HepG2 (cell line): Measurements from ENCODE around the gene VEPH1. TPM values are rescaled to one million over a fixed set of nuclear protein-coding genes. Genes with fewer than 3 reads are reported as not detected.

Source experiments
- ATAC-seq: fragments of 200-7000 bp; cut with Tn5 transposase; 3 replicates; pipeline ENCODE4 v1.9.1; 2020; ENCODE audit warnings: mild to moderate bottlenecking, moderate library complexity
- BruUV-seq: library from RNA; stranded (reverse); fragments of 400-500 nt; replicated peaks from 2 replicates; lab custom pipeline; 2021; lab: Mats Ljungman, UMichigan
- CTCF ChIA-PET: fragments of 300-600 bp; formaldehyde crosslinking; extraction: SDS; loops from one replicate; lab custom pipeline; 2021; ENCODE audit warnings: low total read pairs, inconsistent platforms, low intra/inter-chr PET ratio; lab: Yijun Ruan, JAX
- POLR2A ChIA-PET: fragments of 350-600 bp; sonication (Branson Sonifier 250); formaldehyde crosslinking; loops from one replicate; lab custom pipeline; 2020; ENCODE audit warnings: antibody characterized with exemption, inconsistent platforms; lab: Yijun Ruan, JAX
- DNase-seq: peaks from one replicate; pipeline ENCODE4 v3.0.0-alpha.2; 2015; ENCODE audit warnings: low spot score
- FAIRE-seq: peaks from 3 replicates; lab custom pipeline; 2011; peaks lifted over from hg19 to GRCh38; lab: Jason Lieb, UNC
- H2AFZ ChIP-seq: one replicate; pipeline ENCODE4 v1.6.1; 2011; ENCODE audit warnings: low read length, inconsistent platforms
- H3K27ac ChIP-seq: fragments of 300-600 bp; 3 replicates; pipeline ENCODE4 v1.8.0; 2011; ENCODE audit warnings: mixed run types, mild to moderate bottlenecking, mixed read lengths, low read length, inconsistent platforms; ENCODE audit not compliant: insufficient read depth; ENCODE audit errors: extremely low read length
- H3K27me3 ChIP-seq, 2 experiments: fragments of 200-600 bp in 1 of 2; 2 replicates in 1 of 2; 3 replicates in 1 of 2; pipeline versions ENCODE4 v1.6.0 to v1.8.0; 2011; ENCODE audit warnings: low read length in 2 of 2, mild to moderate bottlenecking in 2 of 2, moderate library complexity in 2 of 2, inconsistent platforms in 1 of 2; ENCODE audit not compliant: insufficient read depth in 2 of 2, control insufficient read depth in 1 of 2
- H3K36me3 ChIP-seq, 2 experiments: fragments of 200-600 bp in 1 of 2; replicated peaks in 1 of 2; 2 replicates in 1 of 2; 3 replicates in 1 of 2; pipeline versions ENCODE4 v1.5.1 to v1.8.0; 2011; ENCODE audit warnings: low read length in 2 of 2, inconsistent platforms in 1 of 2; ENCODE audit not compliant: insufficient read depth in 2 of 2, control insufficient read depth in 1 of 2
- H3K4me1 ChIP-seq: 2 replicates; pipeline ENCODE4 v1.5.1; 2012; ENCODE audit warnings: low read length, inconsistent platforms; ENCODE audit not compliant: insufficient read depth
- H3K4me2 ChIP-seq: 2 replicates; pipeline ENCODE4 v1.6.0; 2011; ENCODE audit warnings: low read depth, low read length, inconsistent platforms
- H3K4me3 ChIP-seq, 3 experiments: fragments of 200-600 bp in 1 of 3; sonication (generic), shearing (Covaris generic) in 1 of 3; replicated peaks in 1 of 3; 2 replicates each; pipeline ENCODE4 v1.5.1; 2011 to 2016; ENCODE audit warnings: low read length in 3 of 3, inconsistent platforms in 2 of 3, low read depth in 2 of 3, mild to moderate bottlenecking in 2 of 3, control low read depth in 1 of 3, mixed read lengths in 1 of 3; ENCODE audit not compliant: insufficient read depth in 1 of 3
- H3K79me2 ChIP-seq: one replicate; pipeline ENCODE4 v1.6.1; 2011; ENCODE audit warnings: low read length, inconsistent platforms; ENCODE audit not compliant: insufficient read depth
- H3K9ac ChIP-seq: 2 replicates; pipeline ENCODE4 v1.6.0; 2011; ENCODE audit warnings: mild to moderate bottlenecking, low read depth, low read length, inconsistent platforms; ENCODE audit not compliant: insufficient read depth
- H3K9me3 ChIP-seq: 2 replicates; pipeline ENCODE4 v1.5.1; 2012; ENCODE audit warnings: mild to moderate bottlenecking, low read length
- H4K20me1 ChIP-seq: 2 replicates; pipeline ENCODE4 v1.6.0; 2011; ENCODE audit warnings: inconsistent platforms, mild to moderate bottlenecking, low read length, moderate library complexity; ENCODE audit not compliant: insufficient read depth
- ARHGAP35 ChIP-seq: sonication (generic); formaldehyde crosslinking; IDR thresholded peaks from 2 replicates; pipeline ENCODE4 v1.9.0; 2022; ENCODE audit warnings: mild to moderate bottlenecking, inconsistent platforms, moderate library complexity, missing genetic modification reagents, borderline replicate concordance
- BHLHE40 ChIP-seq: IDR thresholded peaks from 2 replicates; pipeline ENCODE4 v1.6.1; 2011; ENCODE audit warnings: low read length, improper control_type of control experiment
- DMAP1 ChIP-seq: IDR thresholded peaks from 2 replicates; pipeline ENCODE4 v1.6.1; 2016
- ISX ChIP-seq: sonication (generic); formaldehyde crosslinking; conservative IDR thresholded peaks from 2 replicates; pipeline ENCODE4 v1.5.0; 2020; ENCODE audit warnings: missing genetic modification reagents
- KDM3A ChIP-seq: IDR thresholded peaks from 2 replicates; pipeline ENCODE4 v1.6.1; 2018; ENCODE audit warnings: low read depth, missing compliant biosample characterization
- MEIS2 ChIP-seq: sonication (generic); formaldehyde crosslinking; IDR thresholded peaks from 2 replicates; pipeline ENCODE4 v1.9.0; 2021; ENCODE audit warnings: mild to moderate bottlenecking, missing genetic modification reagents
- SMYD3 ChIP-seq: sonication (generic); formaldehyde crosslinking; IDR thresholded peaks from 2 replicates; pipeline ENCODE4 v1.8.1; 2023; ENCODE audit warnings: mild to moderate bottlenecking, missing genetic modification reagents
- SYNCRIP ChIP-seq: fragments of 200-400 bp; formaldehyde crosslinking; IDR thresholded peaks from 2 replicates; pipeline ENCODE4 v1.6.1; 2018; ENCODE audit warnings: mild to moderate bottlenecking, low read depth, low read length; ENCODE audit not compliant: insufficient read depth
- WIZ ChIP-seq: sonication (generic); formaldehyde crosslinking; IDR thresholded peaks from 2 replicates; pipeline ENCODE4 v1.5.1; 2020; ENCODE audit warnings: mild to moderate bottlenecking, missing genetic modification reagents
- ZNF224 ChIP-seq: sonication (generic); formaldehyde crosslinking; IDR thresholded peaks from 2 replicates; pipeline ENCODE4 v1.5.0; 2020; ENCODE audit warnings: mild to moderate bottlenecking, missing genetic modification reagents
- ZSCAN31 ChIP-seq: sonication (generic); formaldehyde crosslinking; IDR thresholded peaks from 2 replicates; pipeline ENCODE4 v1.5.0; 2020; ENCODE audit warnings: low read depth, mild to moderate bottlenecking, missing genetic modification reagents
- WGBS: methylation state at CpG from one replicate; pipeline ENCODE4 v1.1.6; 2017; ENCODE audit warnings: low lambda C conversion rate; 5-methylcytosine and 5-hydroxymethylcytosine counted together
- in situ Hi-C: cut with HindIII; loops from 2 replicates; pipeline ENCODE4 v1.10.0; 2017; ENCODE audit warnings: low pct_unique_long_range_greater_than_20kb; ENCODE audit not compliant: extremely low pct_ligation_motif_present
- intact Hi-C: fragments of 100-400 bp; cut with micrococcal nuclease; formaldehyde crosslinking; loops from one replicate; pipeline ENCODE4 v1.10.0; 2022; ENCODE audit not compliant: unreplicated experiment
- polyA plus RNA-seq, 8 experiments: library from polyadenylated mRNA; depleted of rRNA in 3 of 8; stranded (reverse) in 7 of 8; unstranded in 1 of 8; fragments of >200 nt; fragmentation: Illumina TruSeq in 4 of 8; extraction: Trizol in 4 of 8; gene quantifications; 2 replicates each; pipeline versions ENCODE4 v1.2.1 to v1.2.3, GENCODE V29; 2011 to 2016; ENCODE audit warnings: low read depth in 4 of 8, missing spikeins in 1 of 8, mixed read lengths in 1 of 8; ENCODE audit not compliant: insufficient read depth in 1 of 8
- total RNA-seq, 5 experiments: library from RNA; depleted of rRNA; stranded (reverse); fragments of >200 nt; fragmentation: Illumina TruSeq; extraction: Trizol; gene quantifications; 2 replicates each; pipeline ENCODE4 v1.2.3, GENCODE V29; 2016; ENCODE audit warnings: low read depth in 1 of 5
- TF ChIP-seq, protein P1 (sequence below): sonication (generic); formaldehyde crosslinking; IDR thresholded peaks from 2 replicates; pipeline ENCODE4 v1.8.0; 2022; ENCODE audit warnings: missing genetic modification reagents, low read depth, mild to moderate bottlenecking, borderline replicate concordance
- TF ChIP-seq, protein P2 (sequence below): IDR thresholded peaks from 2 replicates; pipeline ENCODE4 v1.6.1; 2016; ENCODE audit warnings: missing biosample characterization, missing genetic modification reagents, low read depth
- TF ChIP-seq, protein P3 (sequence below): sonication (generic); formaldehyde crosslinking; IDR thresholded peaks from 2 replicates; pipeline ENCODE4 v1.4.0; 2020; ENCODE audit warnings: missing genetic modification reagents, mild to moderate bottlenecking, borderline replicate concordance
- TF ChIP-seq, protein P4 (sequence below): sonication (generic); formaldehyde crosslinking; IDR thresholded peaks from 2 replicates; pipeline ENCODE4 v1.4.0; 2020; ENCODE audit warnings: missing genetic modification reagents, mild to moderate bottlenecking, borderline replicate concordance

Gene VEPH1
- total and polyA plus RNA-seq, 2 of the 13 experiments (the other 11 are each of a cell fraction or from before 2014, with no cell fraction given), result not detected

DNA sequence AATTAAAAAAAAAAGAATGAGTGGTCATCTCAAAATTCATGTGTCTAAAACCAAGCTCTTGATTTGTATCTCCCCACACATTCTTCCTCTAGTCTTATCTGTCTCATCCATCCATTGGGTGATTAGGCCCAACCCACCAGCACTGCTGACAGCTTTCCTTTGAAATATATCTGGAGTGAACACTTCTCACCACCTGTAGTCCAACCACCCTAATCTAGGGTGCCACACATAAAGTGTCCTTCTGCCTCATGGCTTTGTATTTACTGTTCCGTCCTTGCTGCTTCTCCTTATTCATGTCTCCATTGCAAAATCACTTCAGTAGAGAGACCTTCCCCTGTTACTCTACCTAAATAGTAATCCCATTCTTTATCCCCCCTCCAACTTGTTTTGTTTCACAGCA lies 149.0 kb downstream of the VEPH1 start:
- 0% methylated on average over 1 of the region's 1 CpG for WGBS
- no TSS peak for BruUV-seq
- DNase-seq (no peak), FAIRE-seq (no peak)
- no peak overlapping the region for H3K9ac ChIP-seq
- POLR2A ChIA-PET, result no interaction called here
- CTCF ChIA-PET, result no interaction called here
- intact Hi-C loops, result no loop called here
- no peak overlapping the region for H3K4me3 ChIP-seq
- no peaks in the 10 kb centered on the region for H3K27me3 ChIP-seq
- H3K79me2 ChIP-seq, result no peaks in the 10 kb centered on the region
- H3K4me1 ChIP-seq, result no peaks in the 10 kb centered on the region
- in situ Hi-C loops, result no loop called here
- H2AFZ ChIP-seq, result no peak overlapping the region
- H3K9me3 ChIP-seq, result no peaks in the 10 kb centered on the region
- no peak for TF ChIP-seq SMYD3 (CRISPR knock-in tag)
- TF ChIP-seq, protein P1, sequence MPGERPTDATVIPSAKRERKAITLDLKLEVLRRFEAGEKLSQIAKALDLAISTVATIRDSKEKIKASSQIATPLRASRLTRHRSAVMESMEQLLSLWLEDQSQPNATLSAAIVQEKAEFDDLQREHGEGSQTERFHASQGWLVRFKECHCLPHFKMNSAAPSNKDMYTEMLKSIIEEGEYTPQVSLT, result no peak
- TF ChIP-seq, protein P2, sequence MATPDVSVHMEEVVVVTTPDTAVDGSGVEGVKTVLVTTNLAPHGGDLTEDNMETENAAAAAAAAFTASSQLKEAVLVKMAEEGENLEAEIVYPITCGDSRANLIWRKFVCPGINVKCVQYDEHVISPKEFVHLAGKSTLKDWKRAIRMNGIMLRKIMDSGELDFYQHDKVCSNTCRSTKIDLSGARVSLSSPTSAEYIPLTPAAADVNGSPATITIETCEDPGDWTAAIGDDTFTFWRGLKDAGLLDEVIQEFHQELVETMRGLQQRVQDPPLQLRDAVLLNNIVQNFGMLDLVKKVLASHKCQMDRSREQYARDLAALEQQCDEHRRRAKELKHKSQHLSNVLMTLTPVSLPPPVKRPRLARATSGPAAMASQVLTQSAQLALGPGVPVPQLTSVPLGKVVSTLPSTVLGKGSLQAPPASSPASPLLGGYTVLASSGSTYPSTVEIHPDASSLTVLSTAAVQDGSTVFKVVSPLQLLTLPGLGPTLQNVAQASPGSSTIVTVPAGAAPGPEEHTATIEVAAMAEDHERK (CRISPR knock-in tag), result no peak
- no peak for TF ChIP-seq SYNCRIP
- TF ChIP-seq MEIS2 (CRISPR knock-in tag), result no peak
- TF ChIP-seq WIZ, result no peak
- TF ChIP-seq DMAP1 (CRISPR knock-in tag), result no peak
- TF ChIP-seq, protein P3, sequence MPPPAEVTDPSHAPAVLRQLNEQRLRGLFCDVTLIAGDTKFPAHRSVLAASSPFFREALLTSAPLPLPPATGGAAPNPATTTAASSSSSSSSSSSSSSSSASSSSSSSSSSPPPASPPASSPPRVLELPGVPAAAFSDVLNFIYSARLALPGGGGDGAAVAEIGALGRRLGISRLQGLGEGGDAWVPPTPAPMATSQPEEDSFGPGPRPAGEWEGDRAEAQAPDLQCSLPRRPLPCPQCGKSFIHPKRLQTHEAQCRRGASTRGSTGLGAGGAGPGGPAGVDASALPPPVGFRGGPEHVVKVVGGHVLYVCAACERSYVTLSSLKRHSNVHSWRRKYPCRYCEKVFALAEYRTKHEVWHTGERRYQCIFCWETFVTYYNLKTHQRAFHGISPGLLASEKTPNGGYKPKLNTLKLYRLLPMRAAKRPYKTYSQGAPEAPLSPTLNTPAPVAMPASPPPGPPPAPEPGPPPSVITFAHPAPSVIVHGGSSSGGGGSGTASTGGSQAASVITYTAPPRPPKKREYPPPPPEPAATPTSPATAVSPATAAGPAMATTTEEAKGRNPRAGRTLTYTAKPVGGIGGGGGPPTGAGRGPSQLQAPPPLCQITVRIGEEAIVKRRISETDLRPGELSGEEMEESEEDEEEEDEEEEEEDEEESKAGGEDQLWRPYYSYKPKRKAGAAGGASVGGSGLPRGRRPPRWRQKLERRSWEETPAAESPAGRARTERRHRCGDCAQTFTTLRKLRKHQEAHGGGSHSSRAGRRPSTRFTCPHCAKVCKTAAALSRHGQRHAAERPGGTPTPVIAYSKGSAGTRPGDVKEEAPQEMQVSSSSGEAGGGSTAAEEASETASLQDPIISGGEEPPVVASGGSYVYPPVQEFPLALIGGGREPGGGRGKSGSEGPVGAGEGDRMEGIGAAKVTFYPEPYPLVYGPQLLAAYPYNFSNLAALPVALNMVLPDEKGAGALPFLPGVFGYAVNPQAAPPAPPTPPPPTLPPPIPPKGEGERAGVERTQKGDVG (CRISPR knock-in tag), result no peak
- no peak for TF ChIP-seq ZSCAN31 (CRISPR knock-in tag)
- TF ChIP-seq ISX (CRISPR knock-in tag), result no peak
- TF ChIP-seq ARHGAP35 (CRISPR knock-in tag), result no peak
- no peak for TF ChIP-seq KDM3A (CRISPR knock-in tag)
- no peak for TF ChIP-seq BHLHE40
- TF ChIP-seq, protein P4, sequence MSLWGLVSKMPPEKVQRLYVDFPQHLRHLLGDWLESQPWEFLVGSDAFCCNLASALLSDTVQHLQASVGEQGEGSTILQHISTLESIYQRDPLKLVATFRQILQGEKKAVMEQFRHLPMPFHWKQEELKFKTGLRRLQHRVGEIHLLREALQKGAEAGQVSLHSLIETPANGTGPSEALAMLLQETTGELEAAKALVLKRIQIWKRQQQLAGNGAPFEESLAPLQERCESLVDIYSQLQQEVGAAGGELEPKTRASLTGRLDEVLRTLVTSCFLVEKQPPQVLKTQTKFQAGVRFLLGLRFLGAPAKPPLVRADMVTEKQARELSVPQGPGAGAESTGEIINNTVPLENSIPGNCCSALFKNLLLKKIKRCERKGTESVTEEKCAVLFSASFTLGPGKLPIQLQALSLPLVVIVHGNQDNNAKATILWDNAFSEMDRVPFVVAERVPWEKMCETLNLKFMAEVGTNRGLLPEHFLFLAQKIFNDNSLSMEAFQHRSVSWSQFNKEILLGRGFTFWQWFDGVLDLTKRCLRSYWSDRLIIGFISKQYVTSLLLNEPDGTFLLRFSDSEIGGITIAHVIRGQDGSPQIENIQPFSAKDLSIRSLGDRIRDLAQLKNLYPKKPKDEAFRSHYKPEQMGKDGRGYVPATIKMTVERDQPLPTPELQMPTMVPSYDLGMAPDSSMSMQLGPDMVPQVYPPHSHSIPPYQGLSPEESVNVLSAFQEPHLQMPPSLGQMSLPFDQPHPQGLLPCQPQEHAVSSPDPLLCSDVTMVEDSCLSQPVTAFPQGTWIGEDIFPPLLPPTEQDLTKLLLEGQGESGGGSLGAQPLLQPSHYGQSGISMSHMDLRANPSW (CRISPR knock-in tag), result no peak
- no peak for TF ChIP-seq ZNF224 (CRISPR knock-in tag)
- TF ChIP-seq, all 625 proteins: peak for 0
- Histone ChIP-seq H3K27ac (no peak overlapping the region), H3K36me3 (no peaks in the 10 kb centered on the region), H3K4me2 (no peak overlapping the region), H4K20me1 (no peaks in the 10 kb centered on the region)
- no peak for ATAC-seq
